GM12892 (cell line): ENCODE results near the gene STX18.

ENCODE experiments used
- POLR2A ChIP-seq: IDR thresholded peaks from 2 replicates; pipeline ENCODE4 v1.6.1; 2011; ENCODE audit warnings: low read depth, low read length, control low read depth
- POLR2AphosphoS5 ChIP-seq: IDR thresholded peaks from 2 replicates; pipeline ENCODE4 v1.6.1; 2011; ENCODE audit warnings: low read depth, low read length, control low read depth
- TAF1 ChIP-seq: IDR thresholded peaks from 2 replicates; pipeline ENCODE4 v1.6.1; 2011; ENCODE audit warnings: low read depth, mild to moderate bottlenecking, control low read depth, low read length, borderline replicate concordance

- no peak for TF ChIP-seq POLR2AphosphoS5
- no peak for TF ChIP-seq POLR2A
- no peak for TF ChIP-seq TAF1
Measured at GRCh38 chr4:4420421-4420820, 121.4 kb downstream of the STX18 start.
